GM19351 (cell line): ENCODE measurements around the gene TOP3B.

Source experiments
- ATAC-seq: cut with Tn5 transposase; IDR thresholded peaks from one replicate; pipeline ENCODE4 v1.9.1; 2021; ENCODE audit warnings: mild to moderate bottlenecking, moderate library complexity; ENCODE audit not compliant: unreplicated experiment

TOP3B gene

GRCh38 chr22:21984793-21985192 lies 2.2 kb upstream of the TOP3B start:
- no peak for ATAC-seq

- no peak for ATAC-seq
These were observed 713 bp downstream of the TOP3B start for GRCh38 chr22:21981874-21982273.

GRCh38 chr22:21980547-21980946 lies 2.0 kb downstream of the TOP3B start:
- ATAC-seq, result no peak

GRCh38 chr22:21978564-21979386 lies 3.8 kb downstream of the TOP3B start:
- ATAC-seq, result no peak

GRCh38 chr22:21977814-21978213 lies 4.8 kb downstream of the TOP3B start:
- no peak for ATAC-seq

- ATAC-seq, result no peak
These were observed 6.7 kb downstream of the TOP3B start for GRCh38 chr22:21975854-21976345.

GRCh38 chr22:21975273-21975672 lies 7.3 kb downstream of the TOP3B start:
- no peak for ATAC-seq

GRCh38 chr22:21974058-21974649 lies 8.4 kb downstream of the TOP3B start:
- ATAC-seq, result no peak

GRCh38 chr22:21972806-21973205 lies 9.8 kb downstream of the TOP3B start:
- no peak for ATAC-seq

- no peak for ATAC-seq
These were observed 10.3 kb downstream of the TOP3B start for GRCh38 chr22:21972293-21972779.

- no peak for ATAC-seq
These were observed 10.7 kb downstream of the TOP3B start for GRCh38 chr22:21971858-21972275.

GRCh38 chr22:21970800-21971617 lies 11.6 kb downstream of the TOP3B start:
- ATAC-seq, result no peak

GRCh38 chr22:21970037-21970799 lies 12.4 kb downstream of the TOP3B start:
- no peak for ATAC-seq

- no peak for ATAC-seq
These were observed 14.0 kb downstream of the TOP3B start for GRCh38 chr22:21968452-21969129.

- ATAC-seq, result no peak
These were observed 14.8 kb downstream of the TOP3B start for GRCh38 chr22:21967693-21968271.

- no peak for ATAC-seq
These were observed 15.7 kb downstream of the TOP3B start for GRCh38 chr22:21966643-21967516.

GRCh38 chr22:21965762-21966288 lies 16.8 kb downstream of the TOP3B start:
- no peak for ATAC-seq

GRCh38 chr22:21964918-21965484 lies 17.6 kb downstream of the TOP3B start:
- ATAC-seq, result no peak
